Esophagus muscularis mucosa (tissue), 3 donors: ENCODE measurements around the gene PHKB.

Experiments
- CTCF ChIP-seq, 3 experiments: fragments of 200-600 bp in 2 of 3; fragments of 450-650 bp in 1 of 3; sonication (generic) in 2 of 3; IDR thresholded peaks; one replicate each; pipeline ENCODE4 v1.5.1; 2017 to 2019; ENCODE audit warnings: antibody characterized with exemption in 3 of 3, mild to moderate bottlenecking in 2 of 3, moderate library complexity in 1 of 3
- POLR2A ChIP-seq: fragments of 450-650 bp; IDR thresholded peaks from one replicate; pipeline ENCODE4 v1.6.1; 2017; ENCODE audit warnings: antibody characterized with exemption, moderate library complexity, mild to moderate bottlenecking, low read depth
- POLR2AphosphoS5 ChIP-seq, 2 donors: sonication (generic); formaldehyde crosslinking; IDR thresholded peaks; one replicate each; pipeline ENCODE4 v1.6.1; 2017; ENCODE audit warnings: antibody characterized with exemption in 2 of 2

- TF ChIP-seq POLR2A (no peak), CTCF (IDR thresholded peaks at IDR 0.05) (no peak), POLR2AphosphoS5 (IDR thresholded peaks at IDR 0.05) (no peak)
Observed at GRCh38 chr16:47446431-47446830, 14.7 kb upstream of the PHKB start.
